ENCODE results near the gene FOXP1.

DNA sequence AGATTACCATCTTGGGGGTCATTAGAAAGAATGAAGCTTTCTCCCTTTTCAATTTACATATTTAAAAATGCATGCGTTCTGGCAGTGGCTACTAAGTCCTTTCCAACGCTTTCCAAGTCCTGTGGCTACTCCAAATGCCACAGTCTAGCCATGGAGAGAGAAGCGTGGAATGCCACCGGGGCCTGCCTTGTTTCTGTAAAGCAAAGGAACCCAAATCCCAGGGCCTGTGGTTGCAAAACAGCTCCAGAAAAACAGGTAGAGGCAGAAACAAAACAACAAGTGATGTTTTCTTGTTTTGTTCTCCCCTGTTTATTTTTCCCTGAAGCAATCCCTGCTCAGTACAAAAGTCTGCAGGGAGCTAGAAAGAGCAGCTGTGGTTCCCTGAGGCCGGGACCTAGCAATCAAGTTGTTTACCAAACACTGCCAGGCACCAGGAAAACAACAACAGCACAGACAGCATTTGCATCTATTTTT is 85.5 kb downstream of the FOXP1 start:
- TF ChIP-seq, protein P1, sequence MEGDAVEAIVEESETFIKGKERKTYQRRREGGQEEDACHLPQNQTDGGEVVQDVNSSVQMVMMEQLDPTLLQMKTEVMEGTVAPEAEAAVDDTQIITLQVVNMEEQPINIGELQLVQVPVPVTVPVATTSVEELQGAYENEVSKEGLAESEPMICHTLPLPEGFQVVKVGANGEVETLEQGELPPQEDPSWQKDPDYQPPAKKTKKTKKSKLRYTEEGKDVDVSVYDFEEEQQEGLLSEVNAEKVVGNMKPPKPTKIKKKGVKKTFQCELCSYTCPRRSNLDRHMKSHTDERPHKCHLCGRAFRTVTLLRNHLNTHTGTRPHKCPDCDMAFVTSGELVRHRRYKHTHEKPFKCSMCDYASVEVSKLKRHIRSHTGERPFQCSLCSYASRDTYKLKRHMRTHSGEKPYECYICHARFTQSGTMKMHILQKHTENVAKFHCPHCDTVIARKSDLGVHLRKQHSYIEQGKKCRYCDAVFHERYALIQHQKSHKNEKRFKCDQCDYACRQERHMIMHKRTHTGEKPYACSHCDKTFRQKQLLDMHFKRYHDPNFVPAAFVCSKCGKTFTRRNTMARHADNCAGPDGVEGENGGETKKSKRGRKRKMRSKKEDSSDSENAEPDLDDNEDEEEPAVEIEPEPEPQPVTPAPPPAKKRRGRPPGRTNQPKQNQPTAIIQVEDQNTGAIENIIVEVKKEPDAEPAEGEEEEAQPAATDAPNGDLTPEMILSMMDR (conservative IDR thresholded peaks at IDR 0.05 in 1 of 2, IDR thresholded peaks at IDR 0.05 in 1 of 2; ENCODE audit: extremely low read depth in 1 of 2, insufficient read depth in 1 of 2, low read depth in 1 of 2, low read length in 2 of 2): no peak
- TF ChIP-seq EZH2 (IDR thresholded peaks at IDR 0.05; ENCODE audit: borderline replicate concordance, low read length): no peak

Data from mammary epithelial cell (primary cell).